Caco-2 (cell line): Measurements from ENCODE around the gene ACAA2. TPM values are rescaled to one million over a fixed set of nuclear protein-coding genes. Genes with fewer than 3 reads are reported as not detected.

Experiments
- BruUV-seq: library from RNA; stranded (reverse); fragments of 400-500 nt; replicated peaks from 2 replicates; lab custom pipeline; 2021; lab: Mats Ljungman, UMichigan
- CTCF ChIA-PET: fragments of 300-600 bp; sonication (Branson Sonifier 250); formaldehyde crosslinking; loops from one replicate; lab custom pipeline; 2022; ENCODE audit warnings: antibody characterized with exemption; lab: Charles Lee
- POLR2A ChIA-PET: fragments of 300-600 bp; sonication (Branson Sonifier 250); formaldehyde crosslinking; loops from one replicate; lab custom pipeline; 2022; ENCODE audit warnings: antibody characterized with exemption; lab: Charles Lee
- DNase-seq, 2 experiments: peaks; one replicate each; pipeline versions ENCODE4 v3.0.0 to v3.0.0-alpha.2; 2020 to 2022
- H3K27me3 ChIP-seq: replicated peaks from 2 replicates; pipeline ENCODE4 v1.6.0; 2011; ENCODE audit warnings: low read length; ENCODE audit not compliant: control insufficient read depth, insufficient read depth
- H3K36me3 ChIP-seq: 2 replicates; pipeline ENCODE4 v1.5.1; 2011; ENCODE audit warnings: low read length; ENCODE audit not compliant: control insufficient read depth, insufficient read depth
- H3K4me1 ChIP-seq: fragments of 250-450 bp; sonication (Bioruptor Pico); 2 replicates; pipeline ENCODE4 v1.5.1; 2020; ENCODE audit warnings: mild to moderate bottlenecking
- H3K4me3 ChIP-seq: 2 replicates; pipeline ENCODE4 v1.5.1; 2011; ENCODE audit warnings: low read depth, mild to moderate bottlenecking, control low read depth, low read length
- H3K9me3 ChIP-seq: fragments of 250-450 bp; sonication (Bioruptor Pico); 2 replicates; pipeline ENCODE4 v1.5.1; 2020; ENCODE audit warnings: mild to moderate bottlenecking, moderate library complexity
- H3K27ac Mint-ChIP-seq: one replicate; pipeline ENCODE4 v1.8.0; 2022; ENCODE audit warnings: mixed read lengths; ENCODE audit not compliant: unreplicated experiment
- H3K27me3 Mint-ChIP-seq: one replicate; pipeline ENCODE4 v1.8.0; 2022; ENCODE audit warnings: mixed read lengths; ENCODE audit not compliant: insufficient read depth, unreplicated experiment
- H3K36me3 Mint-ChIP-seq: one replicate; pipeline ENCODE4 v1.8.0; 2022; ENCODE audit warnings: mild to moderate bottlenecking, mixed read lengths; ENCODE audit not compliant: insufficient read depth, unreplicated experiment
- H3K4me1 Mint-ChIP-seq: one replicate; pipeline ENCODE4 v1.8.0; 2022; ENCODE audit warnings: low read depth, mixed read lengths; ENCODE audit not compliant: unreplicated experiment
- H3K4me3 Mint-ChIP-seq: one replicate; pipeline ENCODE4 v1.8.0; 2022; ENCODE audit warnings: mild to moderate bottlenecking, moderate library complexity, mixed read lengths; ENCODE audit not compliant: unreplicated experiment
- H3K9me3 Mint-ChIP-seq: one replicate; pipeline ENCODE4 v1.8.0; 2022; ENCODE audit warnings: mixed read lengths; ENCODE audit not compliant: unreplicated experiment
- intact Hi-C: fragments of 100-400 bp; cut with micrococcal nuclease; formaldehyde crosslinking; loops from one replicate; pipeline ENCODE4 v1.10.0; 2022; ENCODE audit not compliant: unreplicated experiment
- total RNA-seq: library from RNA; stranded (reverse); gene quantifications from 2 replicates; pipeline ENCODE4 v1.2.3, GENCODE V29; 2022
- TF ChIP-seq, protein P1 (sequence below), 2 experiments: fragments of 200-600 bp in 1 of 2; IDR thresholded peaks; 1 replicate in 1 of 2; 2 replicates in 1 of 2; pipeline versions ENCODE4 v1.5.1 to v1.8.0; 2011 to 2022; ENCODE audit warnings: antibody characterized with exemption in 1 of 2, control low read depth in 1 of 2, inconsistent platforms in 1 of 2, low read depth in 1 of 2, low read length in 1 of 2, mild to moderate bottlenecking in 1 of 2, moderate library complexity in 1 of 2; ENCODE audit not compliant: insufficient read depth in 1 of 2, severe bottlenecking in 1 of 2, unreplicated experiment in 1 of 2

ACAA2 gene
- total RNA-seq, 1 experiment from 2014 or later: 207 TPM

DNA sequence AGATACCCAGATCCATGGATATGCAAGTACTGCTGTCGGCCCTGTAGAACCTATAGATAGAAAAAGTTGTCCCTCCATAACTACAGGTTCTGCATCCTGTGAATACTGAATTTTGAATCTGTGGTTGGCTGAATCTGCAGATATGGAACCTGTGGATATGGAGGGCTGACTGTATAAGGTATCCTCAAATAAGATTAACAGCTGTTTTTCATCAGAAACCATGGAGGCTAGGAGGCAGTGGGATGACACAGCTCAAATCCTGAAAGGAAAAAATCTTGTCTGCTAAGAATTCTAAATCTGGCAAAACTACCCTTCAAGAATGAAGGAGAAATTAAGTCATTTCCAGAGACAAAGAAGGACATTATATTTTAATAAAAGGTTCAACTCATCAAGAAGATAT, 14.7 kb upstream of the ACAA2 start:
- Histone ChIP-seq H3K9me3 (no peaks in the 10 kb centered on the region), H3K4me3 (no peak overlapping the region), H3K36me3 (no peaks in the 10 kb centered on the region; the same call in 1 of the 2 replicates), H3K27me3 (no peaks in the 10 kb centered on the region), H3K4me1 (no peaks in the 10 kb centered on the region)
- intact Hi-C loops: no loop called here
- Mint-ChIP-seq H3K27ac (no peak overlapping the region), H3K27me3 (no peaks in the 10 kb centered on the region), H3K36me3 (peaks cover 33% of the 10 kb centered on the region), H3K4me1 (no peaks in the 10 kb centered on the region), H3K4me3 (no peak overlapping the region), H3K9me3 (peaks cover 9% of the 10 kb centered on the region)
- no peak for DNase-seq
- TF ChIP-seq, protein P1, sequence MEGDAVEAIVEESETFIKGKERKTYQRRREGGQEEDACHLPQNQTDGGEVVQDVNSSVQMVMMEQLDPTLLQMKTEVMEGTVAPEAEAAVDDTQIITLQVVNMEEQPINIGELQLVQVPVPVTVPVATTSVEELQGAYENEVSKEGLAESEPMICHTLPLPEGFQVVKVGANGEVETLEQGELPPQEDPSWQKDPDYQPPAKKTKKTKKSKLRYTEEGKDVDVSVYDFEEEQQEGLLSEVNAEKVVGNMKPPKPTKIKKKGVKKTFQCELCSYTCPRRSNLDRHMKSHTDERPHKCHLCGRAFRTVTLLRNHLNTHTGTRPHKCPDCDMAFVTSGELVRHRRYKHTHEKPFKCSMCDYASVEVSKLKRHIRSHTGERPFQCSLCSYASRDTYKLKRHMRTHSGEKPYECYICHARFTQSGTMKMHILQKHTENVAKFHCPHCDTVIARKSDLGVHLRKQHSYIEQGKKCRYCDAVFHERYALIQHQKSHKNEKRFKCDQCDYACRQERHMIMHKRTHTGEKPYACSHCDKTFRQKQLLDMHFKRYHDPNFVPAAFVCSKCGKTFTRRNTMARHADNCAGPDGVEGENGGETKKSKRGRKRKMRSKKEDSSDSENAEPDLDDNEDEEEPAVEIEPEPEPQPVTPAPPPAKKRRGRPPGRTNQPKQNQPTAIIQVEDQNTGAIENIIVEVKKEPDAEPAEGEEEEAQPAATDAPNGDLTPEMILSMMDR (IDR thresholded peaks at IDR 0.05; ENCODE audit: insufficient read depth in 1 of 2, low read depth in 1 of 2, low read length in 1 of 2, severe bottlenecking in 1 of 2, unreplicated experiment in 1 of 2): no peak
- ChIA-PET POLR2A (no interaction called here), CTCF (no interaction called here)
- BruUV-seq: no TSS peak

DNA sequence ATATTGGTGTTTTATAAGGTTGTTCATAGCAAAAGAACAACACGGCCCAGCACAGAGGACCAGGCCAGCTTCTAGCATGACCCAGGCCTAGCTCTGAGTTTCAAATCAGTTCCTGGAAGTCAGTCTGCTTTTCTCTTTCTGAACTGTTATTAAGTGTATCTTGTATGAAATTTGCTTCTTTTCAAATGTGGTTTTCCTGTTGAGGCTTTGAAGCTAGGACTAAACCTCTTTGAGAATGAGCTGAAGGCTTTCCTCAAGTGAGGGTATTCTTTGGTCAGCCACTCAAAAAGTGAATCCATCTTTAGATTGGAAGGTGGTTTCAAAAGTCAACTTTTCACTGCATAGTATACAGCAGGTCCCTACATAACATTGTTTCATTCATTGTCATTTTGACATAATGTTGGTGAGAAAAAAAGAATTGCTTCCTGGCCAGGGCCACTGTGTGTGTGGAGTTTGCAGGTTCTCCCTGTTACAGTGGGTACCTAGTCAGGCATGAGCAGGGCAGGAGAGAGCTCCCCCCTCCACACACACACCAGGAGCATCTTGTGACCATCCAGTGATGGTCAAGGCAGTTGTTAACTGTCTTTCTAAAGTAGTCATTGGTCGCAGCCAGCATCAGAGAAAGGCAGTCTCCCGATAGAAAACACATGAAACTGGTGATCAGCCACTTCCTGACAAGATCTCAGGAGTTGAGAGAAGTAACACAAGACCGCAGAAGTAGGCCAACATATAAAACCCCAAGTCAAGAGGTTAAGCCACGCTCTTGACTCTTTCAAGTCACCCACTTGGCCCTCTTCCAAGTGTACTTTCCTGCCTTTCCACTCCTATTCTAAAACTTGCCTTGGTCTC, 6.7 kb upstream of the ACAA2 start:
- Histone ChIP-seq H3K4me3 (no peak overlapping the region), H3K4me1 (peaks cover 14% of the 10 kb centered on the region), H3K27me3 (no peaks in the 10 kb centered on the region), H3K36me3 (no peaks in the 10 kb centered on the region), H3K9me3 (no peaks in the 10 kb centered on the region)
- ChIA-PET CTCF (no interaction called here), POLR2A (no interaction called here)
- TF ChIP-seq, protein P1 (IDR thresholded peaks at IDR 0.05; ENCODE audit: insufficient read depth in 1 of 2, low read depth in 1 of 2, low read length in 1 of 2, severe bottlenecking in 1 of 2, unreplicated experiment in 1 of 2): no peak
- intact Hi-C loops: no loop called here
- BruUV-seq: no TSS peak
- no peaks in the 10 kb centered on the region for H3K27me3 Mint-ChIP-seq
- H3K27ac Mint-ChIP-seq: peak overlapping the region; percentile 79
- H3K4me3 Mint-ChIP-seq: no peak overlapping the region
- DNase-seq: no peak
- H3K9me3 Mint-ChIP-seq: no peaks in the 10 kb centered on the region
- peaks cover 22% of the 10 kb centered on the region for H3K4me1 Mint-ChIP-seq
- H3K36me3 Mint-ChIP-seq: peaks cover 17% of the 10 kb centered on the region

DNA sequence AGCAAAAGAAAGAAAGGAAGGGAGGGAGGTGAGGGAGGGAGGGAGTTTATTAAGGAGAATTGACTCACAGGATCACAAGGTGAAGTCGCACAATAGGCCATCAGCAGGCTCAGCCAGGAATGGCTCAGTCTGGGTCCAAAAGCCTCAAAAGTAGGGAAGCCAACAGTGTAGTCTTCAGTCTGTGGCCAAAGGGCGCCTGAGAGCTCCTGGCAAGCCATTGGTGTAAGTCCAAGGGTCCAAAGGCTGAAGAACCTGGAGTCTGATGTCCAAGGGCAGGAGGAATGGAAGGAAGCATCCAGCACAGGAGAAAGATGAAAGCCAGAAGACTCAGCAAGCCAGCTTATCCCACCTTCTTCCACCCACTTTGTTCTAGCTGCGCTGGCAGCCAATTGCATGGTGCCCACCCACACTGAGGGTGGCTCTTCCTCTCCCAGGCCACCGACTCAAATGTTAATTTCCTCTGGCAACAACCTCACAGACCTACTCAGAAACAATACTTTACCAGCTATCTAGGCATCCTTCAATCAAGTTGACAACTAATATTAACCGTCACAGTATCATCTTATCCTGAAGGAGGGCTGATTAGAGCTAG, 5.8 kb upstream of the ACAA2 start:
- POLR2A ChIA-PET: no interaction called here
- peaks cover 14% of the 10 kb centered on the region for H3K4me1 ChIP-seq
- H3K9me3 ChIP-seq: no peaks in the 10 kb centered on the region
- no peak overlapping the region for H3K4me3 ChIP-seq
- CTCF ChIA-PET: no interaction called here
- no TSS peak for BruUV-seq
- no peaks in the 10 kb centered on the region for H3K27me3 ChIP-seq
- no peaks in the 10 kb centered on the region for H3K27me3 Mint-ChIP-seq
- intact Hi-C loops: no loop called here
- peak overlapping the region; percentile 79 for H3K27ac Mint-ChIP-seq
- H3K36me3 ChIP-seq: no peaks in the 10 kb centered on the region
- TF ChIP-seq, protein P1 (IDR thresholded peaks at IDR 0.05; ENCODE audit: insufficient read depth in 1 of 2, low read depth in 1 of 2, low read length in 1 of 2, severe bottlenecking in 1 of 2, unreplicated experiment in 1 of 2): no peak
- H3K9me3 Mint-ChIP-seq: no peaks in the 10 kb centered on the region
- peaks cover 10% of the 10 kb centered on the region for H3K36me3 Mint-ChIP-seq
- no peak overlapping the region for H3K4me3 Mint-ChIP-seq
- peaks cover 29% of the 10 kb centered on the region for H3K4me1 Mint-ChIP-seq
- no peak for DNase-seq
